ENCODE measurements around the gene TSPAN33.

DNA sequence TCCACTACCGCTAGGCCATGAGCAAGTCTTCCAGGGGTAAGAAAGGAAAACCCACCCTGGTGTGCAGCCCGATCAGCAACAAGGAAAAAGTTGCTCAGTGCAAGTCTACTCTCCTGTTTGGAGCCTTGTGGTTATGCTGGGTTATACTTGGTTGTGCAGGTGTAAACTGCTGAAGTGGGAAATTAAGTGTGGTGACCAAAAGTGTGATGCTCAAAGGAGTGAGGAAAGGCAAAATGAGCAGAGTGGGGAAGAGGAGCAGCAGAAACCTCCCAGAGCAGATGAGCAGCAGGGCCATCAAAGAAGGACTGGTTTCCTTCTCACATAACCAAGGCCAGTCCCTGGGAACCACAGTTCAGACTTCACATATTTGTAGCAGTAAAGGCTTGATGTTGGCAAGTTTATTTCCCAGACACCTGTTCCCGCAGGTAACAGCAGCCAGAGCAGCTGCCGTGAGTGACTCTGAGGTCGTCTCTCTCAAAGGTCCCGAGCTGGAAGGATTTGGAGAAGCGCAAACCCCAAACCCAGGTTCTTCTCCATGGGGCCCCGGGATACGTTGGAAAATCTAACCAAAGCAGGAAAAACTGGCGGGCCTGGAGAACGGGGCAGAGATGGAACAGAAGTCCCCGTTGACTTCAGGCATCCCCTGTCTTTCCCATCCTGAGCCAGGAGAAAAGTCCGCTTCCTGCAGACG lies 43.3 kb downstream of the TSPAN33 start:
- TF ChIP-seq EZH2phosphoT487 (IDR thresholded peaks at IDR 0.05; ENCODE audit: insufficient read depth, low read depth): no peak
- no peak for TF ChIP-seq EZH2 (IDR thresholded peaks at IDR 0.05; ENCODE audit: insufficient read depth, poor library complexity, severe bottlenecking)

All from GM23248 (cell line).